Heart left ventricle (tissue), 16 donors: ENCODE results near the gene AKAP13. TPM values are rescaled to one million over a fixed set of nuclear protein-coding genes. Genes with fewer than 3 reads are reported as not detected.

Experiments used
- ATAC-seq, 4 donors: fragments of 200-7000 bp; cut with Tn5 transposase; one replicate each; pipeline ENCODE4 v1.9.1; 2020 to 2022; ENCODE audit warnings: moderate library complexity in 4 of 4, mild to moderate bottlenecking in 3 of 4, moderate number of reproducible peaks in 1 of 4
- DNase-seq, 5 donors: peaks; one replicate each; pipeline ENCODE4 v3.0.0-alpha.2; 2020
- H3K27ac ChIP-seq, 12 donors: fragments of 200-600 bp; sonication (generic) in 4 of 12; one replicate each; pipeline versions ENCODE4 v1.5.0 to v1.8.0; 2016 to 2022; ENCODE audit warnings: mild to moderate bottlenecking in 2 of 12
- H3K27me3 ChIP-seq, 9 donors: fragments of 200-600 bp; sonication (generic) in 2 of 9; one replicate each; pipeline versions ENCODE4 v1.5.1 to v1.8.0; 2016 to 2022; ENCODE audit warnings: mild to moderate bottlenecking in 3 of 9
- H3K36me3 ChIP-seq, 9 donors: fragments of 200-600 bp; sonication (generic) in 2 of 9; one replicate each; pipeline versions ENCODE4 v1.5.0 to v1.8.0; 2018 to 2022; ENCODE audit warnings: mild to moderate bottlenecking in 2 of 9
- H3K4me1 ChIP-seq, 12 donors: fragments of 200-600 bp; sonication (generic) in 4 of 12; one replicate each; pipeline versions ENCODE4 v1.5.0 to v1.8.0; 2016 to 2022; ENCODE audit warnings: mild to moderate bottlenecking in 3 of 12
- H3K4me3 ChIP-seq, 12 donors: fragments of 200-600 bp; sonication (generic) in 4 of 12; one replicate each; pipeline versions ENCODE4 v1.5.0 to v1.8.0; 2017 to 2022; ENCODE audit warnings: mild to moderate bottlenecking in 9 of 12, moderate library complexity in 4 of 12
- H3K9me3 ChIP-seq, 12 donors: fragments of 200-600 bp; sonication (generic) in 4 of 12; one replicate each; pipeline versions ENCODE4 v1.5.0 to v1.8.0; 2016 to 2022; ENCODE audit warnings: mild to moderate bottlenecking in 1 of 12
- POLR2A ChIP-seq, 2 donors: fragments of 450-650 bp; IDR thresholded peaks; one replicate each; pipeline ENCODE4 v1.6.1; 2017; ENCODE audit warnings: antibody characterized with exemption in 2 of 2, mild to moderate bottlenecking in 2 of 2, moderate library complexity in 2 of 2
- WGBS, 4 donors: extraction: QIAGEN DNeasy Blood & Tissue Kit in 2 of 4; methylation state at CpG; one replicate each; pipeline versions ENCODE4 v1.1.5 to v1.1.7; 2013 to 2018; 5-methylcytosine and 5-hydroxymethylcytosine counted together
- intact Hi-C, 10 donors: fragments of 100-400 bp; cut with DNase I; formaldehyde crosslinking; loops; one replicate each; pipeline versions ENCODE4 v1.11.1 to v1.14.2; 2022
- polyA plus RNA-seq, 2 donors: library from polyadenylated mRNA; stranded (reverse); fragments of 200-250 nt; gene quantifications; one replicate each; pipeline ENCODE4 v1.2.3, GENCODE V29; 2013
- total RNA-seq, 9 donors: library from RNA; depleted of rRNA in 2 of 9; stranded (reverse); fragments of >200 nt in 2 of 9; fragmentation: NEBNext Ultra II Directional in 3 of 9; extraction: Animal tissue kit (Norgen Biotek cat#: 25700) in 3 of 9; gene quantifications; one replicate each; pipeline versions ENCODE4 v1.1.0 to v1.2.4, GENCODE V29; 2016 to 2023
- TF ChIP-seq, protein P1 (sequence below), 12 donors: fragments of 200-600 bp; sonication (generic) in 4 of 12; IDR thresholded peaks; one replicate each; pipeline versions ENCODE4 v1.5.0 to v1.8.0; 2018 to 2022; ENCODE audit warnings: antibody characterized with exemption in 12 of 12, mild to moderate bottlenecking in 5 of 12
- donor health status: ischemic (EF 13 %, LVEDD 7.1; RV severe dilation, severe dysfunction).
- donor health status: healthy with polysubstance abuse.
- donor health status: DM: no; HTN: yes; CAD: no.
- donor health status: DM: no; HTN: no; CAD: no.
- donor health status: ischemic (EF 25% LVEDD 6.9; RV normal size, moderate dysfunction).
- donor health status: ischemic (EF 25% LVEDD 5.7; RV mildly dilated, moderate dysfunction).
- donor health status: healthy.
- donor health status: DM: yes; HTN: yes; CAD: no.
- donor health status: ischemic (EF 35%, LVEDD 5.7; RV mildly dilated, moderate dysfunction).
- donor health status: nonischemic (EF 11% LVEDD 7.7; RV severe dilation, severe dysfunction).
- donor health status: DM: yes; HTN: yes; CAD: no.
- donor health status: PGD.
- donor health status: ischemic (EF 29% LVEDD 5.4; RV normal size, mild dysfunction).
- donor health status: nonischemic (EF 23%, LVEDD 6.1; RV moderate dilation, normal function).

AKAP13 gene
- total and polyA plus RNA-seq, 11 donors = 124 to 598 (median 340) TPM

DNA sequence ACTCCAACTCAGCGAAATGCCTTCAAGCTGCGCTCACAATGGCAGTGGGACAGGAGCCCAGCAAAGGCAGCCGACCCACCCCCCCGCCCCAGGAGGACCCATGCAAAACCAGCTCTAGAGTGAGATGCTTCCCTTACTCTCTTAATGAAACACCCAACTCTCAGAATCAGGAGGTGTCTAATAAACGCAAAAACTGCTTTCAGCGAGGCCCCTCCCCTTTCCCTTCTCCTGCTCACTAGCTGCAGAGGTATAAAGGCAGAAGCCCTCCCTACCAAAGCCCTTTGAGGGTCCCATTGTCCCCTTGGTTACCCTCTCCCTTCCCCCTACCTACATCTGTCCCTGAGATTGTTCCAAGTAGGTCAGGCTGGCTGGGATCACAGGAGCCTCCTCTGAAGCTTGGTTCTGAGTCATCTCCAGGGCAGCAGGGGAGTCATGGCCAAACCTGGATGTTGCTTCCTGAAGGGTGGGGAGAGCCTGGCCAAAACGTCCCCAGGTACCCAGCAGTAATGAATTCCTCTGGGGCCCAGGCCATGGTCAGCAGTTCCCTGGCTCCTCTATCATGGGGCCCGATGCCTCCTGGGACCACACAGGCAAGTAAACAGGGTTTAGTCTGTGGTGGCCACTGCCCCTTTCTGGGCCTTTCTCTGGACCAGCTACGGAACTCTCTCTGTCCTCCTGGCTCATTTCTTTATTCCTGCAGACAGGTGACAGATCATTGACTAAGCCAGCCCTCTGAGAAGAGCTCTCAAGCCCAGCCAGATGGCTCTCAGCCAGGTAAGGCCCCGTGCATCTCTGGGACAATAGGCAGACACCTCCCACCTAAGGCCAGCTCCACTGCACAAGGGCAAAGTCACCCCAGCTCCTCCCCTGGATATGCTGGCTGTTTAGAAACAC, 405.7 kb downstream of the AKAP13 start:
- intact Hi-C loops = no loop called here
- ATAC-seq (peak; percentile 74 to 86 (median 82)), DNase-seq (peak in 3 of 5 donors; percentile 57 to 72 (median 62))
- Histone ChIP-seq H3K4me1 (peaks cover 9 to 28% (median 19%) of the 10 kb centered on the region in 12 donors), H3K27me3 (no peaks in the 10 kb centered on the region), H3K36me3 (no peaks in the 10 kb centered on the region), H3K27ac (peak overlapping the region in 9 of 12 donors; percentile 4 to 68 (median 53)), H3K4me3 (peak overlapping the region in 1 of 12 donors; percentile 10), H3K9me3 (no peaks in the 10 kb centered on the region)
- TF ChIP-seq POLR2A (IDR thresholded peaks at IDR 0.05) = no peak
- 23 to 32% (median 28%) methylated on average over 9 to 10 of the region's 10 CpGs for WGBS, 4 donors

- no peak for ATAC-seq
- intact Hi-C loops = no loop called here
- H3K9me3 ChIP-seq = no peaks in the 10 kb centered on the region
- H3K4me3 ChIP-seq = no peak overlapping the region
- H3K36me3 ChIP-seq = no peaks in the 10 kb centered on the region
- H3K27me3 ChIP-seq = no peaks in the 10 kb centered on the region
- no peak for DNase-seq
- H3K4me1 ChIP-seq = peaks cover 9 to 28% (median 19%) of the 10 kb centered on the region in 12 donors
- 87 to 92% (median 90%) methylated on average over 3 of the region's 3 CpGs for WGBS, 4 donors
- TF ChIP-seq, protein P1, sequence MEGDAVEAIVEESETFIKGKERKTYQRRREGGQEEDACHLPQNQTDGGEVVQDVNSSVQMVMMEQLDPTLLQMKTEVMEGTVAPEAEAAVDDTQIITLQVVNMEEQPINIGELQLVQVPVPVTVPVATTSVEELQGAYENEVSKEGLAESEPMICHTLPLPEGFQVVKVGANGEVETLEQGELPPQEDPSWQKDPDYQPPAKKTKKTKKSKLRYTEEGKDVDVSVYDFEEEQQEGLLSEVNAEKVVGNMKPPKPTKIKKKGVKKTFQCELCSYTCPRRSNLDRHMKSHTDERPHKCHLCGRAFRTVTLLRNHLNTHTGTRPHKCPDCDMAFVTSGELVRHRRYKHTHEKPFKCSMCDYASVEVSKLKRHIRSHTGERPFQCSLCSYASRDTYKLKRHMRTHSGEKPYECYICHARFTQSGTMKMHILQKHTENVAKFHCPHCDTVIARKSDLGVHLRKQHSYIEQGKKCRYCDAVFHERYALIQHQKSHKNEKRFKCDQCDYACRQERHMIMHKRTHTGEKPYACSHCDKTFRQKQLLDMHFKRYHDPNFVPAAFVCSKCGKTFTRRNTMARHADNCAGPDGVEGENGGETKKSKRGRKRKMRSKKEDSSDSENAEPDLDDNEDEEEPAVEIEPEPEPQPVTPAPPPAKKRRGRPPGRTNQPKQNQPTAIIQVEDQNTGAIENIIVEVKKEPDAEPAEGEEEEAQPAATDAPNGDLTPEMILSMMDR (IDR thresholded peaks at IDR 0.05) = no peak
- no peak for TF ChIP-seq POLR2A (IDR thresholded peaks at IDR 0.05)
- peak overlapping the region in 4 of 12 donors; percentile 30 to 68 (median 55) for H3K27ac ChIP-seq
Observed at GRCh38 chr15:85786781-85787114, 406.3 kb downstream of the AKAP13 start.

GRCh38 chr15:85788771-85789495, 408.5 kb downstream of the AKAP13 start:
- TF ChIP-seq POLR2A (IDR thresholded peaks at IDR 0.05) = no peak
- TF ChIP-seq, protein P1 (IDR thresholded peaks at IDR 0.05) = no peak
- no peak overlapping the region for H3K4me3 ChIP-seq
- H3K27ac ChIP-seq = no peak overlapping the region
- no peak for ATAC-seq
- no peaks in the 10 kb centered on the region for H3K36me3 ChIP-seq
- 88 to 93% (median 92%) methylated on average over 12 of the region's 12 CpGs for WGBS, 4 donors
- DNase-seq = no peak
- no peaks in the 10 kb centered on the region for H3K27me3 ChIP-seq
- intact Hi-C loops = no loop called here
- peaks cover 9 to 42% (median 30%) of the 10 kb centered on the region in 12 donors for H3K4me1 ChIP-seq
- no peaks in the 10 kb centered on the region for H3K9me3 ChIP-seq

GRCh38 chr15:85789496-85789875, 409.1 kb downstream of the AKAP13 start:
- Histone ChIP-seq H3K27me3 (no peaks in the 10 kb centered on the region), H3K4me3 (no peak overlapping the region), H3K36me3 (no peaks in the 10 kb centered on the region), H3K4me1 (peaks cover 9 to 44% (median 31%) of the 10 kb centered on the region in 12 donors), H3K9me3 (no peaks in the 10 kb centered on the region), H3K27ac (no peak overlapping the region)
- no peak for DNase-seq
- TF ChIP-seq, protein P1 (IDR thresholded peaks at IDR 0.05) = no peak
- TF ChIP-seq POLR2A (IDR thresholded peaks at IDR 0.05) = no peak
- WGBS, 4 donors = 81 to 93% (median 89%) methylated on average over 3 to 7 of the region's 7 CpGs
- intact Hi-C loops = no loop called here
- ATAC-seq = no peak
